Stimulated activated CD4-positive, alpha-beta T cell treated with anti-CD3 and anti-CD28 coated beads, Interleukin-12 subunit alpha, Interleukin-12 subunit beta, amount 100 ng/mL, for 4 hours (primary cell): Measurements from ENCODE around the gene ATG4C.
"Not testable (repeated sequence)": the region's sequence is repeated elsewhere in the genome, so short reads cannot be mapped to it uniquely, and the experiment has no call there.

Experiments used
- DNase-seq: peaks from one replicate; pipeline ENCODE4 v3.0.0-alpha.2; 2020

Gene ATG4C

GRCh38 chr1:62778208-62778607, 5.7 kb upstream of the ATG4C start:
- DNase-seq: no peak

GRCh38 chr1:62781841-62782543, 1.9 kb upstream of the ATG4C start:
- DNase-seq: no peak

- not testable (repeated sequence) for DNase-seq
Observed at GRCh38 chr1:62782544-62783212, 1.3 kb upstream of the ATG4C start.

GRCh38 chr1:62784509-62785365, 805 bp downstream of the ATG4C start:
- DNase-seq: no peak

- no peak for DNase-seq
Observed at GRCh38 chr1:62790716-62791115, 6.8 kb downstream of the ATG4C start.

GRCh38 chr1:62794053-62794452, 10.1 kb downstream of the ATG4C start:
- DNase-seq: no peak

GRCh38 chr1:62796221-62796620, 12.3 kb downstream of the ATG4C start:
- DNase-seq: no peak

GRCh38 chr1:62799688-62800087, 15.8 kb downstream of the ATG4C start:
- no peak for DNase-seq

GRCh38 chr1:62800281-62800680, 16.3 kb downstream of the ATG4C start:
- no peak for DNase-seq

GRCh38 chr1:62800825-62801306, 16.9 kb downstream of the ATG4C start:
- DNase-seq: no peak

GRCh38 chr1:62809788-62810187, 25.9 kb downstream of the ATG4C start:
- no peak for DNase-seq

- DNase-seq: no peak
Observed at GRCh38 chr1:62810420-62811274, 26.7 kb downstream of the ATG4C start.

GRCh38 chr1:62823556-62823955, 39.6 kb downstream of the ATG4C start:
- no peak for DNase-seq

- DNase-seq: no peak
Observed at GRCh38 chr1:62826901-62827300, 43.0 kb downstream of the ATG4C start.

- DNase-seq: not testable (repeated sequence)
Observed at GRCh38 chr1:62827786-62828185, 43.9 kb downstream of the ATG4C start.

- no peak for DNase-seq
Observed at GRCh38 chr1:62832276-62832675, 48.3 kb downstream of the ATG4C start.

GRCh38 chr1:62833529-62833928, 49.6 kb downstream of the ATG4C start:
- no peak for DNase-seq

- no peak for DNase-seq
Observed at GRCh38 chr1:62834400-62834961, 50.5 kb downstream of the ATG4C start.

GRCh38 chr1:62836856-62837540, 53.1 kb downstream of the ATG4C start:
- DNase-seq: no peak

- no peak for DNase-seq
Observed at GRCh38 chr1:62840555-62840954, 56.6 kb downstream of the ATG4C start.

GRCh38 chr1:62841587-62842169, 57.7 kb downstream of the ATG4C start:
- DNase-seq: no peak
